Erythroblast (primary cell): ENCODE results near the gene PRKAG1.

Experiments
- GATA1 ChIP-seq: IDR thresholded peaks from 2 replicates; pipeline ENCODE4 v1.6.1; 2011; ENCODE audit warnings: low read depth, mild to moderate bottlenecking, control low read depth, low read length, moderate library complexity
- POLR2A ChIP-seq: IDR thresholded peaks from 2 replicates; pipeline ENCODE4 v1.6.1; 2011; ENCODE audit warnings: mild to moderate bottlenecking, low read length

GRCh38 chr12:48986720-48987291 is 31.8 kb downstream of the PRKAG1 start:
- TF ChIP-seq POLR2A (no peak), GATA1 (no peak)
